Prostate gland (tissue), 2 donors: Measurements from ENCODE around the gene CREB5. TPM values are rescaled to one million over a fixed set of nuclear protein-coding genes. Genes with fewer than 3 reads are reported as not detected.

Experiments
- DNase-seq: peaks from one replicate; pipeline ENCODE4 v3.0.0-alpha.2; 2019; ENCODE audit warnings: low spot score
- H3K27ac ChIP-seq, 2 donors: fragments of 200-600 bp; sonication (generic); 2 replicates each; pipeline ENCODE4 v1.5.1; 2017 to 2019
- H3K27me3 ChIP-seq: fragments of 200-600 bp; sonication (generic); replicated peaks from 2 replicates; pipeline ENCODE4 v1.5.1; 2019; ENCODE audit not compliant: insufficient read depth
- H3K36me3 ChIP-seq, 2 donors: fragments of 200-600 bp; sonication (generic); 1 replicate in 1 of 2; 2 replicates in 1 of 2; pipeline versions ENCODE4 v1.5.1 to v1.8.1; 2017 to 2019
- H3K4me1 ChIP-seq: fragments of 200-600 bp; sonication (generic); replicated peaks from 2 replicates; pipeline ENCODE4 v1.5.1; 2019
- H3K4me3 ChIP-seq, 2 donors: fragments of 200-600 bp; sonication (generic); 2 replicates each; pipeline ENCODE4 v1.5.1; 2017 to 2019
- H3K9me3 ChIP-seq: fragments of 200-600 bp; sonication (generic); 2 replicates; pipeline ENCODE4 v1.5.1; 2017
- CTCF ChIP-seq, 4 experiments: fragments of 200-600 bp in 2 of 4; fragments of 450-650 bp in 2 of 4; sonication (generic) in 2 of 4; IDR thresholded peaks; 1 replicate in 3 of 4; 2 replicates in 1 of 4; pipeline ENCODE4 v1.5.1; 2016 to 2019; ENCODE audit warnings: antibody characterized with exemption in 4 of 4, mild to moderate bottlenecking in 2 of 4, moderate library complexity in 2 of 4
- POLR2A ChIP-seq: fragments of 450-650 bp; IDR thresholded peaks from one replicate; pipeline ENCODE4 v1.6.1; 2016; ENCODE audit warnings: antibody characterized with exemption, mild to moderate bottlenecking
- POLR2AphosphoS5 ChIP-seq: sonication (generic); formaldehyde crosslinking; IDR thresholded peaks from one replicate; pipeline ENCODE4 v1.6.1; 2017; ENCODE audit warnings: antibody characterized with exemption
- WGBS: methylation state at CpG from one replicate; pipeline ENCODE4 v1.1.5; 2018; 5-methylcytosine and 5-hydroxymethylcytosine counted together
- intact Hi-C: fragments of 100-400 bp; cut with DNase I; formaldehyde crosslinking; loops from one replicate; pipeline ENCODE4 v1.14.2; 2022
- total RNA-seq, 2 donors: library from RNA; depleted of rRNA; stranded (reverse); fragments of >200 nt; gene quantifications; one replicate each; pipeline ENCODE4 v1.1.0, GENCODE V29; 2016

CREB5 gene
- total RNA-seq, 2 donors from 2014 or later: 0.46 to 3.4 TPM

GRCh38 chr7:28627263-28627653 lies 214.9 kb downstream of the CREB5 start:
- no peaks in the 10 kb centered on the region for H3K4me1 ChIP-seq

DNA sequence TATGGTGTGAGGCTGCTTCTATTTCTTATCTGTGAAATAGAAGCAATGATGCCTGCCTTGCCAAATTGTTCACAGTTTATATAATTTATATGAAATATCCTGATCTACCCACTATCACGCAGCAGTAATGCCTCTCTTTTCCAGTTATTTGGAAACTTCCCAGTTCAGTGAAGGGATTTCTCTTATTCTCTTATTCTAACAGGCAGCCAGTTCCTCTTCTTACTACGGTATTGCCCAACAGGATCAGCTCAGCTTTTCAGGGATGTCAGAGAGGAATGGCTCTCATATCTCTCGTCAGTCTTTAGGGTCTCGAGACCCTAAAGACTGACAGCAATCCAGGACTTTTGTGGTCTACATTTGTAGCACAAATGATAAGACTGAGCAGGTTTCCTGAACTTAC lies 215.6 kb downstream of the CREB5 start:
- H3K4me1 ChIP-seq: no peaks in the 10 kb centered on the region
- no peak for TF ChIP-seq POLR2AphosphoS5
- TF ChIP-seq POLR2A: no peak
- TF ChIP-seq CTCF (IDR thresholded peaks at IDR 0.05): no peak
- no peaks in the 10 kb centered on the region for H3K9me3 ChIP-seq
- no peaks in the 10 kb centered on the region for H3K36me3 ChIP-seq
- WGBS: 83% methylated on average over 4 of the region's 4 CpGs
- no peak overlapping the region for H3K27ac ChIP-seq
- no peaks in the 10 kb centered on the region for H3K27me3 ChIP-seq
- intact Hi-C loops: loop anchor here (5.0 to 10.0 kb wide), 2 partner anchors 227 to 236 kb away; no protein-coding TSS in a partner anchor
- no peak overlapping the region for H3K4me3 ChIP-seq
- DNase-seq: no peak

More at GRCh38 chr7:28627263-28627653, 214.9 kb downstream of the CREB5 start:
- DNase-seq: no peak
- no peaks in the 10 kb centered on the region for H3K9me3 ChIP-seq
- H3K4me3 ChIP-seq: no peak overlapping the region
- WGBS: 90% methylated on average over 5 of the region's 5 CpGs
- no peak overlapping the region for H3K27ac ChIP-seq
- no peaks in the 10 kb centered on the region for H3K27me3 ChIP-seq
- H3K36me3 ChIP-seq: no peaks in the 10 kb centered on the region
- intact Hi-C loops: loop anchor here (5.0 to 10.0 kb wide), 2 partner anchors 228 to 235 kb away; no protein-coding TSS in a partner anchor
- TF ChIP-seq CTCF (IDR thresholded peaks at IDR 0.05): no peak
- TF ChIP-seq POLR2AphosphoS5: no peak
- no peak for TF ChIP-seq POLR2A

DNA sequence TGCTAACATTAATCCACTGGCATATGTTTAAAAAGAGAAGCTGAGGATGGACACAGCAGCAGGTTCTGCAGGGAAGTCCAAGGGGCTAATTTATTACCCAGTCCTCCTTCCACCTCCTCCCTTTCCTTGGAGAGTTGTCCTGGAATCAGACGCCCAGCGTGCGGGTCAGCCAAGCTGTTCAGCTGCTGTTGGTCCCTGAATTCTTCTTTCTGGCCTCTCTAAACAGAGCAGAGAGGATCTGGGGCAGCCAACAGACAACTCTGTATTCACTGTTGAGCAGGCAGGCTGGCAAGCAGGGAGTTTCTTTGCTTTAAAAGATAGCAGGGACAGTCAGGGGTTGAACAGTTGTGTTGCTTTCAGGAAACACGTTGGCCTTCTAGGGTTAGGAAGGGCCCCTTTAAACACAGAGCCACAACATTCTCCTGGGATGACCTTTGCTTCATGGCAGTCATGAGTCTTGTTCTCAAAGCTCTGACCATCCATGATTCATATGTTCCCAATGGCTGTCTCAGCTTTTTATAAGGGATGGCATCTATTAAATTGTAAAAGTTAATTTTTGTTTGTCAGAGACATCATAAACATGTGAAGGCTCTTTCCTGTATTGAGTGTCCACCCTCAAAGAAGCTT lies 217.0 kb downstream of the CREB5 start:
- no peak for DNase-seq
- no peak overlapping the region for H3K27ac ChIP-seq
- no peaks in the 10 kb centered on the region for H3K36me3 ChIP-seq
- no peaks in the 10 kb centered on the region for H3K4me1 ChIP-seq
- H3K4me3 ChIP-seq: no peak overlapping the region
- intact Hi-C loops: loop anchor here (5.0 to 10.0 kb wide), 2 partner anchors 225 to 237 kb away; no protein-coding TSS in a partner anchor
- no peaks in the 10 kb centered on the region for H3K9me3 ChIP-seq
- TF ChIP-seq POLR2AphosphoS5 (no peak), POLR2A (no peak)
- no peaks in the 10 kb centered on the region for H3K27me3 ChIP-seq
- WGBS: 62% methylated on average over 4 of the region's 4 CpGs

GRCh38 chr7:28630350-28630749 lies 218.0 kb downstream of the CREB5 start:
- no peak overlapping the region for H3K27ac ChIP-seq
- H3K4me1 ChIP-seq: no peaks in the 10 kb centered on the region
- DNase-seq: no peak
- H3K27me3 ChIP-seq: no peaks in the 10 kb centered on the region
- H3K9me3 ChIP-seq: no peaks in the 10 kb centered on the region
- intact Hi-C loops: no loop called here
- no peaks in the 10 kb centered on the region for H3K36me3 ChIP-seq
- TF ChIP-seq CTCF (IDR thresholded peaks at IDR 0.05): no peak
- no peak for TF ChIP-seq POLR2A
- TF ChIP-seq POLR2AphosphoS5: no peak
- 82% methylated on average over 3 of the region's 3 CpGs for WGBS
- no peak overlapping the region for H3K4me3 ChIP-seq

GRCh38 chr7:28631995-28632394 lies 219.7 kb downstream of the CREB5 start:
- WGBS: 86% methylated on average over 2 of the region's 2 CpGs
- intact Hi-C loops: no loop called here
- H3K4me3 ChIP-seq: no peak overlapping the region

GRCh38 chr7:28638914-28639313 lies 226.6 kb downstream of the CREB5 start:
- H3K27ac ChIP-seq: no peak overlapping the region
- 86% methylated on average over 2 of the region's 2 CpGs for WGBS
- intact Hi-C loops: no loop called here
- no peak for DNase-seq
- TF ChIP-seq CTCF (IDR thresholded peaks at IDR 0.05) (no peak), POLR2AphosphoS5 (no peak), POLR2A (no peak)
- no peaks in the 10 kb centered on the region for H3K27me3 ChIP-seq
- H3K36me3 ChIP-seq: no peaks in the 10 kb centered on the region
- H3K4me3 ChIP-seq: no peak overlapping the region
- H3K9me3 ChIP-seq: no peaks in the 10 kb centered on the region
- H3K4me1 ChIP-seq: no peaks in the 10 kb centered on the region

More at GRCh38 chr7:28631995-28632394, 219.7 kb downstream of the CREB5 start:
- Histone ChIP-seq H3K27ac (no peak overlapping the region), H3K9me3 (no peaks in the 10 kb centered on the region), H3K27me3 (no peaks in the 10 kb centered on the region), H3K36me3 (no peaks in the 10 kb centered on the region), H3K4me1 (no peaks in the 10 kb centered on the region)
- no peak for TF ChIP-seq POLR2A
- TF ChIP-seq POLR2AphosphoS5: no peak
- no peak for DNase-seq
